Skeletal muscle cell (primary cell): ENCODE results near the gene GNB1.
"Not testable (repeated sequence)": the region's sequence is repeated elsewhere in the genome, so short reads cannot be mapped to it uniquely, and the experiment has no call there.

Source experiments
- DNase-seq: peaks from one replicate; pipeline ENCODE4 v3.0.0-alpha.2; 2010; ENCODE audit warnings: low read depth
- H3K4me3 ChIP-seq: 2 replicates; pipeline ENCODE4 v1.5.1; 2011; ENCODE audit warnings: low read depth, mild to moderate bottlenecking, control low read depth, low read length, moderate library complexity

Gene GNB1

DNA sequence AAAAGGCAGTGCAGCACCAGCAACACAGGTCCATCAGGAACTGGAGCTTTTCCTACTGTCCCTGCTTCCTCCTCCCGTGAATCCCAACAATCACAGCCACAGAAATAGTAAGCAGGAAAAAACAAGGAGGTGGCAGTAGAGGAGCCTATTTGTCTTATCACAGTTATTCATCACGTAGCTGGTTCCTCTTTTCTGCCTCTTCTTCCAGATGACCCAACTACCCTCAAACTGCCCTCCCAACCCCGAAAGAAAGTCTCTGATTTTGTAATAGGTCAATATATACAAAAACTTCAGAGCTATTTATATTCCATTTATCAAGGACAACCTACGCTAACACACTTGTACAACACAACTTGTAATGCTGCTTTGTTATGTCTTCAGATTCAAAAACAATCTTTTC lies 21.4 kb downstream of the GNB1 start:
- H3K4me3 ChIP-seq, result no peak overlapping the region
- no peak for DNase-seq

DNA sequence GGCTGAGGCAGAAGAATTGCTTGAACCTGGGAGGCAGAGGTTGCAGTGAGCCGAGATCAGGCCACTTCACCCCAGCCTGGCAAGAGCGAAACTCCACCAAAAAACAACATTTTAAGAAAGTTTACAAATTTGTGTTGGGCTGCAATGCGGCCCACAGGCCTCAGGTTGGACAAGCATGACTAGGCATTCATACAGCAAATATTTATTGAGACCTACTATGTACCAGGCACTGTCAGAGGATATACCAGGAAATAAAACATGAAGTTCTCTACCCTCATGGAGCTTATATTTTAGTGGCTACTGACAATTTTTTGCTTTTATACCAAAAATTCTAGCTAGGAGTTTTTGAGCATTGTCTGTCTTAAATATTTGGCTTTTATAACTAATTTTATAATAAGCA lies 23.7 kb downstream of the GNB1 start:
- no peak overlapping the region for H3K4me3 ChIP-seq

DNA sequence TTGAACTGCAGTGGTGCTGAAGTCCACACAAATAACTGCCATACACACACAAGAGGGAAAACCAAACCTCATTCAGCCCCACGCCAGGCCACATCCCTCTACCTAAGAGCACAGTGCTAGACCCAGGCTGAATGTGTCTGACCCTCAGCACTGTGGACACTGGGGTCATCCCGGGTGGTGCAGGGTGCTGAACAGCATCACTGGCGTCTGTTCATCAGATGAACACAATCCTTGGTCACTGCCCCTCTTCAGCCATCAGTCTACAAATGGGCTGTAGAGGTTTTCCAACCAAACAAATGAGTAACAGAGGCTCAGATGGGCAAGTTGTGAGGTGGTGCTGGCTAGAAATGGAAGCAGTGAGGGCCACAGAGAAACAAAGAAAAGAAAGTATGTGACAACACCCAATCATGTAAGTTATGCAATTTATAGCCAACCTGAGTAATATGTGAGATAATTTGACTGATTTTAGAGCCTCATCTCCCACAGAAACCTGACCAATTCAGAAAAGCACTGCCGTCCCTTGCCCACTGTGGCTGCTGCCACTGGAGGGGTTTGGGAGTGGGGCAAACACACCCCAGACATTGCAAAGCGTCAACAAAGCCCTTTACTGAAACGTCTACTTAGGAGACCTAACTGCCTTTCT lies 27.9 kb downstream of the GNB1 start:
- no peak overlapping the region for H3K4me3 ChIP-seq
- DNase-seq, result no peak

More for the DNA sequence above, 23.7 kb downstream of the GNB1 start:
- DNase-seq, result no peak

GRCh38 chr1:1861761-1862310 lies 29.1 kb downstream of the GNB1 start:
- not testable (repeated sequence) for H3K4me3 ChIP-seq, DNase-seq

DNA sequence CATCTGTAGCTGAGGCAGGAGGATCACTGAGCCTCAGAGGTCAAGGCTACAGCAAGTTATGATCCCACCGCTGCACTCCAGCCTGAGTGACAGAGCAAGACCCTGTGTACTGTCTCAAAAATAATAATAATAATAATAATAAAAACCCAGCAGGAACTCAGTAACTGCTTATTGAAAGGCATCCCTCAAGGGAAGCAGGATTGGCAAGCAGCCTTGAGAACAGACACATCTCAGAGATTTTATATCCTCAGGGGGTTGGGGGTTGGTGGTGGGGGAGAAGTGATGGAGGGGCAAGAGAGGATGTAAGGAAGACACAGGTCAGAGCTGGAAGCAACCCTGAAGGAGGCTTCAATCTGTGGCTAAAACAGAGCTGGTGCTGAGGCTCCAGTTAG lies 29.6 kb downstream of the GNB1 start:
- no peak overlapping the region for H3K4me3 ChIP-seq
- no peak for DNase-seq

- not testable (repeated sequence) for H3K4me3 ChIP-seq, DNase-seq
These were observed 30.8 kb downstream of the GNB1 start for GRCh38 chr1:1859970-1860697.

- DNase-seq, result peak; percentile 38
- no peak overlapping the region for H3K4me3 ChIP-seq
These were observed 32.4 kb downstream of the GNB1 start for GRCh38 chr1:1858382-1859086.

DNA sequence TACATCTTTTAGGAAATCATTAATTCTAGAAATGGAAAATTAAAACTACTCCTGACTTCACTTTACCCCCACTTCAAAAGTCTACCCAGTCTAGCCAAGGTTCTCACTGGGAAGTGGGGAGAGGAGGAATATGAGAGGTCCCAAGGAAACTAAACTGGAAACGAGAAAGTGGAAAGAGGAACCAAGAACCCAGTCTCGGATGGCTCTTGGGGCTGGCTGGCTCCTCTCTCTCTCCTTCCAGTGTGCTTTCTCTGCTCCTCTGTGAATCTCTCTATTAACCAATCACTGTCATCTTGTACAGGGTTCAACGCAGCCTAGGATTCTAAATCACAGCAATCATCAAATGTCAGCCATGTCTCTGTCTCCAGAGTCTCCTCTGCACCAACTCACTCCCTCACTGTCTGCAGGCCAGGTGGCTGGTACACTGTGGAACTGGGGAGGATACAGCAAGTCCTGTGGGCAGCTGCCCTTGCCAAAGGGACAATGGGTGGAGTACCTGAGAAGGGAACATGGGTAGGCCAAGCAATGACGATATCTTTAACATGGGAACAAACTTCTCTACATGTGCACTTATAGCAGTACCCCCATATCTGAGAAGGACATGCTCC lies 33.7 kb downstream of the GNB1 start:
- no peak for DNase-seq

GRCh38 chr1:1856161-1856560 lies 34.7 kb downstream of the GNB1 start:
- H3K4me3 ChIP-seq, DNase-seq: not testable (repeated sequence)

More for the DNA sequence above, 33.7 kb downstream of the GNB1 start:
- no peak overlapping the region for H3K4me3 ChIP-seq

- H3K4me3 ChIP-seq, result no peak overlapping the region
- DNase-seq, result no peak
These were observed 37.2 kb downstream of the GNB1 start for GRCh38 chr1:1853593-1854257.

GRCh38 chr1:1852619-1853414 lies 38.1 kb downstream of the GNB1 start:
- H3K4me3 ChIP-seq, result no peak overlapping the region
- no peak for DNase-seq

DNA sequence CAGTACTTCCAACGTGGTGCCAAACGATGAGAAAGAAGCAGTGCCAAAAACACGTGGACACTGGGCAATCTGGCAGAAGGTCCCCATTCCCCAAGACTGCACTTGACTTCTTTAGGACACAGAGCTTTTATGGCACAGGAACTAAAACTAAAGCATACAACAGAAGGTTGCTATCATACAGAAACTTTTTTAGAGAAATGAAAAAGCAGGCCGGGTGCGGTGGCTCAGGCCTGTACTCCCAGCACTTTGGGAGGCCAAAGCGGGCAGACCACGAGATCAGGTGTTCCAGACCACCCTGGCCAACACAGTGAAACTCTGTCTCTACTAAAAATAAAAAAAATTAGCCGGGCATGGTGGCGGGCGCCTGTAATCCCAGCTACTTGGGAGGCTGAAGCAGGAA lies 43.0 kb downstream of the GNB1 start:
- no peak overlapping the region for H3K4me3 ChIP-seq
- DNase-seq, result no peak

DNA sequence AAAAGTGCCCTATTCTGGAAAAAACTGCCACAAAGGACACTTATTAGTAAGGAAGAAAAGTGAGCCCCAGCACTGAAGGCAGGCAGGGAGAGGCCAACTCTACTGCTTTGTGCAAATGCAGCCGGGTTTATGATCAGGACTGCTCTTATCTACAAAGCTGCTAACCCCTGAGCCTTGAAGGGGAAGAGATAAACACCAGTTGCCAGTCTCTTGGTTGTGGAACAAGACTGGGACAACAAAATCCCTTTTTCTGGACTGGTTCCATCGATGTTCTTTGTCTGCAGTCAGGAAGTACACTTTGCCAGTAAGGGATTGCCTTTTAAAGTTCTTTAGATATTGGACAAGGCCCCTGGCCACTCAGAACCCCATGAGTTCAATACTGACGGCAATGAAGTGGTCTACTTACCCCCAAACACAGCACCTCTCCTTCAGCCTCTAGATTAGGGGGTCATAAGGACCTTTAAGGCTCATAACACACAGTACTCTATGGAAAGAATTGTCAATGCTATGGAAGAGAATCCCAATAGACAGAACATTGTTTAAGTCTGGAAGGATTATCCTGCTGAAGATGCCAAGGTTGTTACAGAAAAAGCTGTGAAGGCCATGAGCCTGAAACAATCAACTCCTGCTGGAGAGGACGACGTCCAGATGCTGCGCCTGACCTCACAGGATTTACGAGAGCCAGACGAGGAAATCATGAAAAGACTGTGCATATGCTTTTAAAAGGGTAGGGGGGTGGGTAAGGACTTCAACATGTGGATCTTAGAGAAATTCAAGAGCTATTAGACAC lies 43.6 kb downstream of the GNB1 start:
- no peak for DNase-seq
- no peak overlapping the region for H3K4me3 ChIP-seq

- H3K4me3 ChIP-seq, result no peak overlapping the region
- DNase-seq, result no peak
These were observed 44.4 kb downstream of the GNB1 start for GRCh38 chr1:1846386-1846918.

GRCh38 chr1:1842360-1843146 lies 48.3 kb downstream of the GNB1 start:
- DNase-seq, result no peak
- H3K4me3 ChIP-seq, result no peak overlapping the region

GRCh38 chr1:1841575-1841995 lies 49.3 kb downstream of the GNB1 start:
- H3K4me3 ChIP-seq, result no peak overlapping the region
- peak; percentile 43 for DNase-seq
